ENCODE measurements around the gene FTCD. TPM values are rescaled to one million over a fixed set of nuclear protein-coding genes. Genes with fewer than 3 reads are reported as not detected.

The FTCD gene
- total and polyA plus RNA-seq, 2 of the 8 experiments (the other 6 are each of a cell fraction or from before 2014, with no cell fraction given): 3.3 to 4.9 TPM

DNA sequence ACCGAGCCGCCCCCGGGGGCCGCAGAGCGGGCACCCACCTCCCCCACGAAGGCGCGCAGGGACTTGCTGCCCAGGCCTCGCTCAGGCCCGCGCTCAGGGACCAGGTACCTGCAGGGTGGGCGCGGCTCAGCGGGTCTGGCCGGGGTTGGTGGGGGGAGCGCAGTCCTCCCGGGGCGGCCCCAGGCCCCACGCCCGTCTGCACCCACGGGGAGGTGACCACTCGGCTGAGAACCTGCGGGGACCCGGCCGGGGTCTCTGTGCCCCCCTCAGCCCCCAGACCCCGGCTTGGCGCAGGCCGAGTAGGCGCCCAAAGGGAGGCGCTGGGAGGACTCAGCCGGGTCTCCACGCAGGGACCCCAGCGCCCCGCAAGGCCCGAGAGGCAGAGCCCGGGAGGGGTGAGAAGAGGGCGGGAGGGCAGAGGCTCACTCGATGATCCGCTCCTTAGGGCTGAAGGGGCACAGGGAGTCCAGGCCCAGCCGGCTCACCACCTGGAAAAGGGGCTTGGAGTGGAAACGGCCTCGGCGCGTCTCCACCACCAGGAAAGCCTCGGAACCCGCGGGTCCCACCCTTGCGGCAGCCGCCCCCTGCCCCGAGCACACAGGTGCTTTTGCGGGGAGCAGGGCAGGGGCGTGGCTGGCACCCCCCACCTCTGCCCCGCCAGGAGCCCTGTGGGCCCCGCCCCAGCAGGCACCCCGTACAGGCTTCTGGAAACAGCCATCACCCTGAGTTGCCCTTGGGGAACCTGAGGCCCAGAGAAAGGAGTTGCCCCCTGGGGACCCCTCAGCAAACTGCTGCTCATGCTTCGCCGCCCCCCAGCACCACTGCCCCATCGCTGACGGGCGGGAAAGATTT, 9.3 kb downstream of the FTCD start:
- POLR2A ChIA-PET (ENCODE audit: partially characterized antibody): no interaction called here
- Histone ChIP-seq H3K9me3 (ENCODE audit: insufficient read depth in 2 of 2, low read depth in 1 of 2, low read length in 1 of 2) (peaks cover 0 to 8% of the 10 kb centered on the region in 2 experiments; a peak in 1 of 4 replicates), H3K4me1 (replicated peaks in 1 of 4; ENCODE audit: control insufficient read depth in 3 of 4, insufficient read depth in 4 of 4, low read length in 3 of 4) (peaks cover 0 to 4% (median under 1%) of the 10 kb centered on the region in 4 experiments; a peak in 3 of 7 replicates), H2BK120ac (replicated peaks; ENCODE audit: low read depth, low read length) (no peak overlapping the region), H3K23ac (ENCODE audit: insufficient read length) (no peak overlapping the region), H3K9ac (replicated peaks in 1 of 4; ENCODE audit: extremely low read depth in 1 of 4, low read depth in 3 of 4, low read length in 3 of 4) (no peak overlapping the region), H3K79me2 (ENCODE audit: control insufficient read depth in 1 of 2, insufficient read depth in 2 of 2, low read length in 2 of 2) (no peaks in the 10 kb centered on the region), H2BK20ac (ENCODE audit: low read length) (no peak overlapping the region), H2AK5ac (ENCODE audit: low read depth, low read length) (no peak overlapping the region), H2BK12ac (ENCODE audit: low read depth, low read length) (no peak overlapping the region), H3K27me3 (replicated peaks in 1 of 4; ENCODE audit: control insufficient read depth in 3 of 4, extremely low read depth in 1 of 4, insufficient read depth in 3 of 4, low read length in 3 of 4) (peaks cover 0 to 11% (median 2%) of the 10 kb centered on the region in 4 experiments; a peak in 3 of 7 replicates), H3K36me3 (ENCODE audit: control insufficient read depth in 2 of 4, insufficient read depth in 4 of 4, low read length in 3 of 4) (no peaks in the 10 kb centered on the region; a peak in 1 of 8 replicates), H2BK15ac (ENCODE audit: low read length) (no peak overlapping the region), H3K4ac (replicated peaks; ENCODE audit: insufficient read length, low read depth, low read length) (no peak overlapping the region), H2BK5ac (ENCODE audit: low read depth, low read length) (no peak overlapping the region), H3K56ac (replicated peaks; ENCODE audit: insufficient read length, low read depth, low read length) (no peak overlapping the region), H4K91ac (replicated peaks; ENCODE audit: insufficient read length, low read length) (no peak overlapping the region), H2AFZ (ENCODE audit: low read length) (no peak overlapping the region), H3K4me3 (ENCODE audit: extremely low read depth in 1 of 4, insufficient read depth in 2 of 4, low read depth in 3 of 4, low read length in 4 of 4) (no peak overlapping the region), H3K18ac (ENCODE audit: extremely low read depth, low read length) (no peak overlapping the region), H4K5ac (ENCODE audit: insufficient read length, low read depth, low read length) (no peak overlapping the region), H4K20me1 (replicated peaks in 1 of 2; ENCODE audit: control insufficient read depth in 1 of 2, insufficient read depth in 2 of 2, low read length in 2 of 2) (no peaks in the 10 kb centered on the region), H3K23me2 (ENCODE audit: low read depth, low read length) (no peaks in the 10 kb centered on the region), H4K8ac (ENCODE audit: extremely low read depth, insufficient read depth, low read length) (peak overlapping the region; percentile 53), H3K79me1 (ENCODE audit: low read depth, low read length) (no peaks in the 10 kb centered on the region), H3K27ac (ENCODE audit: low read depth, low read length) (no peak overlapping the region), H3K14ac (ENCODE audit: insufficient read length) (no peak overlapping the region), H3K4me2 (ENCODE audit: insufficient read depth in 1 of 2, low read depth in 2 of 2, low read length in 2 of 2) (no peak overlapping the region)
- 94% methylated on average over 16 of the region's 60 CpGs; no CpG with 5 or more reads in 1 of the 2 experiments for WGBS, 2 experiments (ENCODE audit: extremely low coverage in 1 of 2, insufficient coverage in 1 of 2, insufficient read length in 1 of 2, insufficient replicate concordance in 2 of 2, low coverage in 1 of 2, low lambda C conversion rate in 2 of 2, missing lambda C conversion rate in 1 of 2)
- CTCF ChIA-PET (ENCODE audit: partially characterized antibody): interaction anchor here (0.6 to 1.6 kb wide), 7 partner anchors 9 to 107 kb away, joined by 3 to 6 read pairs (median 5); no protein-coding TSS in a partner anchor
- no peak for DNase-seq (ENCODE audit: low read depth in 1 of 2, low spot score in 2 of 2)
- no peak for FAIRE-seq
- TF ChIP-seq NANOG (IDR thresholded peaks at IDR 0.05; ENCODE audit: insufficient read depth, low read depth, low read length, poor library complexity, severe bottlenecking): no peak
- no peak for TF ChIP-seq BRCA1 (IDR thresholded peaks at IDR 0.05; ENCODE audit: low read depth, low read length)
- no peak for TF ChIP-seq SUZ12 (IDR thresholded peaks at IDR 0.05; ENCODE audit: low read length)
- TF ChIP-seq CREB1 (IDR thresholded peaks at IDR 0.05): no peak
- no peak for TF ChIP-seq TAF7 (optimal IDR thresholded peaks at IDR 0.05; ENCODE audit: borderline replicate concordance, low read depth, low read length)
- no peak for TF ChIP-seq SIN3A (conservative IDR thresholded peaks at IDR 0.05 in 1 of 2, IDR thresholded peaks at IDR 0.05 in 1 of 2; ENCODE audit: low read depth in 1 of 2, low read length in 2 of 2)
- TF ChIP-seq EGR1 (IDR thresholded peaks at IDR 0.05; ENCODE audit: borderline replicate concordance, low read depth, low read length): no peak
- TF ChIP-seq FOSL1 (IDR thresholded peaks at IDR 0.05; ENCODE audit: insufficient read depth, low read depth, low read length): no peak
- TF ChIP-seq KDM1A (IDR thresholded peaks at IDR 0.05; ENCODE audit: borderline replicate concordance, low read length): no peak
- no peak for TF ChIP-seq YY1 (IDR thresholded peaks at IDR 0.05; ENCODE audit: low read depth, low read length)

All from H1 (cell line).